AG10803 (cell line): ENCODE measurements around the gene CTNNA2.

ENCODE experiments used
- DNase-seq: peaks from one replicate; pipeline ENCODE4 v3.0.0; 2010; ENCODE audit warnings: low read depth
- H3K4me3 ChIP-seq: 2 replicates; pipeline ENCODE4 v1.5.1; 2011; ENCODE audit warnings: mild to moderate bottlenecking, low read length, control low read depth
- CTCF ChIP-seq: conservative IDR thresholded peaks from 2 replicates; pipeline ENCODE4 v1.5.1; 2011; ENCODE audit warnings: mild to moderate bottlenecking, low read length, control low read depth, inconsistent platforms

CTNNA2 gene

GRCh38 chr2:80560326-80560725, 1047.5 kb downstream of the CTNNA2 start:
- DNase-seq = no peak
- no peak for TF ChIP-seq CTCF
- H3K4me3 ChIP-seq = no peak overlapping the region

- no peak for TF ChIP-seq CTCF
- no peak for DNase-seq
- no peak overlapping the region for H3K4me3 ChIP-seq
Observed at GRCh38 chr2:80568011-80568410, 1055.2 kb downstream of the CTNNA2 start.

GRCh38 chr2:80573167-80573566, 1060.3 kb downstream of the CTNNA2 start:
- H3K4me3 ChIP-seq = no peak overlapping the region
- no peak for DNase-seq
- TF ChIP-seq CTCF = no peak

- no peak for DNase-seq
- no peak for TF ChIP-seq CTCF
- no peak overlapping the region for H3K4me3 ChIP-seq
Observed at GRCh38 chr2:80573950-80574349, 1061.1 kb downstream of the CTNNA2 start.

GRCh38 chr2:80579756-80580155, 1066.9 kb downstream of the CTNNA2 start:
- H3K4me3 ChIP-seq = no peak overlapping the region
- TF ChIP-seq CTCF = no peak

GRCh38 chr2:80591233-80591632, 1078.4 kb downstream of the CTNNA2 start:
- H3K4me3 ChIP-seq = no peak overlapping the region
- no peak for TF ChIP-seq CTCF
- DNase-seq = no peak

More at GRCh38 chr2:80579756-80580155, 1066.9 kb downstream of the CTNNA2 start:
- DNase-seq = no peak

GRCh38 chr2:80592106-80592505, 1079.3 kb downstream of the CTNNA2 start:
- no peak overlapping the region for H3K4me3 ChIP-seq
- DNase-seq = no peak
- no peak for TF ChIP-seq CTCF
